ENCODE results near the gene RETREG1.

DNA sequence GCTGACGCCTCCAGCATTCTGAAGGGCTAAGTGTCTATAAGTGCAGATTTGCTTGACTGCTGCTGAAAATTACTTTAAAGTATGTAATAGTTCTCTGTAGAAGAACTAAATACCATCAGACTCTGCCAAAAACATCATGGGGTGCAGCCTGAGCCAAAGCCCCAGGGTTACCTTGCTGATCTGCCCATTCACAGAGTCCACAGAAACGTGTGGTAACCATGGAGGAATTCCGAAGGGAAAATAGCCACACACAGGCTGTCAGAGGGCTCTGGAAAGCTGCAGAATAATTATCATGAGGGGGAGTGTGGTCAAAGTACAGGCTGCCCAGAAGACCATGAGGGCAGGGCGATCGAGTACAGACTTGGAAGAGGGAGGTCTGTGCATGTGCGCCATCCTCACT, 36.4 kb downstream of the RETREG1 start:
- TF ChIP-seq, protein P1, sequence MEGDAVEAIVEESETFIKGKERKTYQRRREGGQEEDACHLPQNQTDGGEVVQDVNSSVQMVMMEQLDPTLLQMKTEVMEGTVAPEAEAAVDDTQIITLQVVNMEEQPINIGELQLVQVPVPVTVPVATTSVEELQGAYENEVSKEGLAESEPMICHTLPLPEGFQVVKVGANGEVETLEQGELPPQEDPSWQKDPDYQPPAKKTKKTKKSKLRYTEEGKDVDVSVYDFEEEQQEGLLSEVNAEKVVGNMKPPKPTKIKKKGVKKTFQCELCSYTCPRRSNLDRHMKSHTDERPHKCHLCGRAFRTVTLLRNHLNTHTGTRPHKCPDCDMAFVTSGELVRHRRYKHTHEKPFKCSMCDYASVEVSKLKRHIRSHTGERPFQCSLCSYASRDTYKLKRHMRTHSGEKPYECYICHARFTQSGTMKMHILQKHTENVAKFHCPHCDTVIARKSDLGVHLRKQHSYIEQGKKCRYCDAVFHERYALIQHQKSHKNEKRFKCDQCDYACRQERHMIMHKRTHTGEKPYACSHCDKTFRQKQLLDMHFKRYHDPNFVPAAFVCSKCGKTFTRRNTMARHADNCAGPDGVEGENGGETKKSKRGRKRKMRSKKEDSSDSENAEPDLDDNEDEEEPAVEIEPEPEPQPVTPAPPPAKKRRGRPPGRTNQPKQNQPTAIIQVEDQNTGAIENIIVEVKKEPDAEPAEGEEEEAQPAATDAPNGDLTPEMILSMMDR (IDR thresholded peaks at IDR 0.05) = no peak
- no peak for TF ChIP-seq POLR2A (IDR thresholded peaks at IDR 0.05)

Data from heart left ventricle (tissue), 13 donors.